ENCODE results near the gene TLX2.
"Not testable (repeated sequence)": the region's sequence is repeated elsewhere in the genome, so short reads cannot be mapped to it uniquely, and the experiment has no call there.

TLX2 gene

DNA sequence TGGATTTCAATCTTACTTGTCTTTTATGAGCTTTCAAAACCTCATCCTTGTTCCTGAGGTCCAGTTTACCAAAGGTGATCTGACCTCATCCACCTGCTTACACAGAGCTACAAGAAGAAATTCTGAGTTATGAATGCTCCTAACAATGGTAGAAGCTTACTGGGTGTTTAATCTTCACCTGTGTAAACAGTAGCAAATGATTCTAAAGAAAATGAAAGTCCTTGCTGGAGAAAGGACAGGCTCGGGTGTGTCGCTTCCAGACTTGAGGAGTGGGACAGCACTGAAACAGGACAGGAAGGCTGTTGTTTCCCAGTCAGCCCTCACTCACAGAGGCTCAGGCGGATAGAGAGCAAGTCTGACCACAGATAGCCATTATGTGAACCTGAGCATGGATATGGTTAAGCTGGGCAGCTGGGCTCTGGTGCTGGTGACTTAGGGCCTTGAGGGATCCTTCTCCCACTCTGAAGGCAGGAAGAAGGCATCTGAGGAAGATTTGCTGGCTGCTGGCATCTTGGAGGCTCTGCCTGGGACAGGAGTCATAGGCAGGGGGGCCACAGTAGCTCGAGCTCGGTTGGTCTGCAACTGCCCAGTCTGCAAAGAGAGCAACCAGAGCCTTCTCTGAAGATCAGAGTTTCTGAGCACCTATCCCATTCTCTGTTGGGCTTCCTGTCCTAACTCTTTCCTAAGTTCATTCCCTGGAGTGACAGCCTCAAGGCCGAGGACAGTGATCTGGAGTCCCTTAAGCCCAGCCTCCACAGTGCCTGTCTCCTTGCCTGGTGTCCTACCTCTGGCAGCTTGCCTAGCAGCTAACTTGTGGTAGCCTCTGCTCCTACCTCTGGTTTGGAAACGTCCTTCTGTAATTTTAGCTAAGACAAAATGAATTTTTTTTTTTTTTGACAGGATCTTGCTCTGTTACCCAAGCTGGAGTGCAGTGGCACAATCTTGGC, 44.3 kb downstream of the TLX2 start:
- no peak for DNase-seq

- DNase-seq = no peak
Measured at GRCh38 chr2:74559912-74560311, 45.7 kb downstream of the TLX2 start.

GRCh38 chr2:74560591-74560990, 46.3 kb downstream of the TLX2 start:
- DNase-seq = no peak

DNA sequence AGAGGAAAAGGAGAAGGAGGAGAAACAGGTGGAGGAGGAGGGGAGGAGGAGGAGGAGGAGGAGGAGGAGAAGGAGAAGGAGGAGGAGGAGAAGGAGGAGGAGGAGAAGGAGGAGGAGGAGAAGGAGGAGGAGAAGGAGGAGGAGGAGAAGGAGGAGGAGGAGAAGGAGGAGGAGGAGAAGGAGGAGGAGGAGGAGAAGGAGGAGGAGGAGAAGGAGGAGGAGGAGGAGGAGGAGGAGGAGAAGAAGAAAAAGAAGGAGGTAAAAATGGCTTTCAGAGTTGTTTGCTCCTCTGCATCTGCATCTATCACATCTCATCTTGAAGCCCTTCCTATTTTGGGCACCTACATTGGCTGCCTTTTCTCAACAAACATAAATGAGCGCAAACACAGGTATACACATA, 46.8 kb downstream of the TLX2 start:
- DNase-seq = not testable (repeated sequence)

DNA sequence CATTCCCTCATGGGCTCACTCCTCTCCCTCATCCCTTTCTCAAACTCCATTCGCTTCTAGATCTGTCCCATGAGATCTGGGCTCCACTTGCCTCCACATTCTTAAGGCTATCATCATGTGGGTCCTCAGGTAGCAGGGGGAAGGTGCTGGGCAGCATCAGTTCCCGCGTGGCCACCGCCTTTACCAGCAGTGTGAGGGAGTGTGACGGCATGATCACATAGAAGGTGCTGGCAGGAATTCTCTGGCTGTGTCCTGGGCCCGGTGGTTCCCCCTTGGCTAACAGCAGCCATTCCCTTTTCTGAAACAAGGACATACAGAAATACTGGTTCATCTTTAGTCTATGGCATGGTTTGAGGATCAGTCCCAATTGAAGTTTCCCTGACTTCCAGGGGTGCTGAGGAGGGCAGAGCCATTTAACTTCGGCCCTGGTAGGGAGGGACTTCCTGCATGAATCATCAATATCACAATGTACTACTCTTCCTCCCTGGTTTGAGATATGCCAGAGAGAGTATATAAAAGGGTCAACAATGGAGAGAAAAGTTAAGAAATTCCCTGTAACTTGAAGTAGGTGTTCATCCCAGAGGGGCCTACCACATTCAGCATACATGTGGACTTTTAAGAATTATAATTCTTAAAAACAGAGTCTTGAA, 48.0 kb downstream of the TLX2 start:
- DNase-seq = no peak

DNA sequence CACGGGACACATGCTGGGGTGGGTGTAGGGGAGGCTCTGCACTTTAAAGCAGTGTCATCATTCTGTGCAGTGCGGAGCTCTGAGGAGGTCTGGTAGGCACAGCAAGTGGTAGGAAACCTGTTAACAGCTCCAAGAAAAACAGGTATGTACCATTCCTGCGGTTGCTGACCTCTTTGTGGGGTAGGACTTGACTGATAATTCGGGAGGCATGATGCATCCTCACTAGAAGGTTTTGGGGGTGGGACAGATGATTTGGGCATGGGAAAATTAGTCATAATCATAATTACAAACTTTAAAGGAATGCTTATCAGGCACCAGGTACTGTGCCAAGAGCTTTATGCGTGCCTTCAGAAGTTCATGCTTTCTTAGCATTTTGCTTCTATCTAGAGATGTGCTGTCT, 50.0 kb downstream of the TLX2 start:
- DNase-seq = no peak

DNA sequence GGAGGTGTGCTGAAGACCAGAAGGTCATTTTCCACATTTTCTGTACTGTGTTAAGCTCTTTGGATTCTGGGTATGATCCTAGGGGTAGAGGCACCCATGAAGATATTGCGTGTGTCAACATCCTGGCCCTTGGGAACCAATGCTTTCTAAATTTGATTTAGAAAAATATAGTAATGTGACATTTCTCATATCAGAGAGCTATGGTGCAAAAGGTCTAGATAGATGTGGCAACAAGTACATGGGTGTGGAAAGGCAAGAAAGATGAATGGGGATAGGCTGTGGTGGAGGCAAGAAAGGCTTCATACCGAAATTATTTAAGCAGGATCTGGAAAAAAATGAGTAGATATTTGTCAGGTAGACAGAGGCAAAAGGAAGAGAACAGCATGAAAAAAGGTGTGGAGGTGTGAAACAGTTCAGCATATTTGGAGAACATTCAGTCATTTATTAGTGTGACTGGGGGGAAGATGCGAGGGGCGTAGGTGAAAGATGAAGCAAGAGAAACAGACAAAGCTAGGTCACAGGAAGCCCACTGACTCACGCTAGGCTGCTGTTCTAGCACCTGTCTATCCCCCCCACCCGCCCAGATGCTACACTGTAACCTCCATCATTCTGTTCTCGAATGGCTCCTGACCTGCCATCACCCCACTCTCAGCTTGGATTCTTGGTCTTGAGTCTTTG, 52.0 kb downstream of the TLX2 start:
- no peak for DNase-seq

DNA sequence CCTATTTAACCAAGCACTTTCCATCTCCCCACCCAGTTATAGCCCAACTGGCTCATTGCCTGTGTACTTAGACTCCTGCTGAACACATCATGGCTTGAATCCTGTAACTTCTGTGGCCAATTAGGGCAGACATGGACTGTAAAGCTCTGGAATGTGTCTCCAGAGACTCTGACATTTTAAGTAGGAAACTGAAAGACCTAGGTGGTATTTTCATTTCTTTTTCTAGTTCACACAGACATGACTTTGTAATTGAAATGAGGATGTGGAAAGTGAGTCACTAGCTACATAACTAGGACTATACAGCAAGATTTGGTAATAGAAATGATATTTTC, 52.5 kb downstream of the TLX2 start:
- no peak for DNase-seq
